HG03565 (cell line): ENCODE measurements around the gene PPP1R1A.

Source experiments
- ATAC-seq: cut with Tn5 transposase; IDR thresholded peaks from one replicate; pipeline ENCODE4 v1.9.1; 2021; ENCODE audit warnings: mild to moderate bottlenecking, moderate library complexity; ENCODE audit not compliant: unreplicated experiment

Gene PPP1R1A

GRCh38 chr12:54538136-54538700, 50.2 kb downstream of the PPP1R1A start:
- ATAC-seq: no peak

- no peak for ATAC-seq
Measured at GRCh38 chr12:54535474-54535873, 53.0 kb downstream of the PPP1R1A start.

GRCh38 chr12:54529581-54529980, 58.9 kb downstream of the PPP1R1A start:
- ATAC-seq: no peak
